OCI-LY3 (cell line): ENCODE results near the gene GLP1R.

Experiments
- H2AFZ ChIP-seq: fragments of 200-600, 300-600 bp; shearing (Covaris generic); 2 replicates; pipeline ENCODE4 v1.6.0; 2014; ENCODE audit warnings: antibody characterized with exemption, low read depth, low read length
- H3K27ac ChIP-seq: fragments of 200-600, 300-600 bp; sonication (generic); 2 replicates; pipeline ENCODE4 v1.5.1; 2014; ENCODE audit warnings: mild to moderate bottlenecking, low read length, moderate library complexity, mixed read lengths
- H3K27me3 ChIP-seq: fragments of 200-600, 300-600 bp; sonication (generic); 2 replicates; pipeline ENCODE4 v1.6.1; 2014; ENCODE audit warnings: low read depth, low read length, mixed read lengths
- H3K36me3 ChIP-seq: fragments of 200-600, 300-600 bp; sonication (generic); replicated peaks from 2 replicates; pipeline ENCODE3; 2014; ENCODE audit warnings: low read depth, low read length, mixed read lengths
- H3K4me1 ChIP-seq: fragments of 300-600, 200-600 bp; sonication (generic); 2 replicates; pipeline ENCODE4 v1.6.1; 2014; ENCODE audit warnings: low read length, mixed read lengths
- H3K4me2 ChIP-seq: fragments of 200-600, 300-600 bp; sonication (generic); 2 replicates; pipeline ENCODE4 v1.6.1; 2014; ENCODE audit warnings: low read length, mixed read lengths
- H3K4me3 ChIP-seq: fragments of 300-600, 200-600 bp; sonication (generic); 2 replicates; pipeline ENCODE4 v1.5.1; 2014; ENCODE audit warnings: antibody characterized with exemption, mild to moderate bottlenecking, low read length, moderate library complexity
- H3K79me2 ChIP-seq: fragments of 300-600, 200-600 bp; shearing (Covaris generic); 2 replicates; pipeline ENCODE4 v1.6.1; 2014; ENCODE audit warnings: mild to moderate bottlenecking, low read length, mixed read lengths
- H3K9ac ChIP-seq: fragments of 300-600, 200-600 bp; shearing (Covaris generic); 2 replicates; pipeline ENCODE4 v1.6.0; 2014; ENCODE audit warnings: mild to moderate bottlenecking, low read length, moderate library complexity
- H3K9me3 ChIP-seq: fragments of 200-600, 300-600 bp; shearing (Covaris generic); 2 replicates; pipeline ENCODE4 v1.6.1; 2014; ENCODE audit warnings: low read length, mixed read lengths; ENCODE audit not compliant: insufficient read depth
- H4K20me1 ChIP-seq: fragments of 200-600, 300-600 bp; sonication (generic); 2 replicates; pipeline ENCODE4 v1.6.1; 2016; ENCODE audit warnings: low read length, mixed read lengths; ENCODE audit not compliant: insufficient read depth
- CTCF ChIP-seq: fragments of 200-600, 300-600 bp; sonication (generic); IDR thresholded peaks from 2 replicates; pipeline ENCODE4 v1.5.1; 2014; ENCODE audit warnings: antibody characterized with exemption, low read length, low read depth
- EZH2phosphoT487 ChIP-seq: fragments of 200-600 bp; shearing (Covaris generic); IDR thresholded peaks from 2 replicates; pipeline ENCODE4 v1.6.1; 2018; ENCODE audit warnings: antibody characterized with exemption, mixed run types, low read depth

GLP1R gene

GRCh38 chr6:39056191-39056590, 7.6 kb downstream of the GLP1R start:
- Histone ChIP-seq H4K20me1 (no peaks in the 10 kb centered on the region), H3K36me3 (no peaks in the 10 kb centered on the region), H3K9me3 (no peaks in the 10 kb centered on the region), H3K27ac (no peak overlapping the region), H3K9ac (no peak overlapping the region), H3K79me2 (no peaks in the 10 kb centered on the region), H3K4me2 (no peak overlapping the region), H3K4me1 (no peaks in the 10 kb centered on the region), H3K27me3 (peaks cover 39% of the 10 kb centered on the region), H2AFZ (no peak overlapping the region), H3K4me3 (no peak overlapping the region)
- TF ChIP-seq CTCF = no peak
- no peak for TF ChIP-seq EZH2phosphoT487

GRCh38 chr6:39056681-39057080, 8.1 kb downstream of the GLP1R start:
- H3K27me3 ChIP-seq = peaks cover 34% of the 10 kb centered on the region
- H2AFZ ChIP-seq = no peak overlapping the region
- no peak overlapping the region for H3K27ac ChIP-seq
- no peaks in the 10 kb centered on the region for H3K79me2 ChIP-seq
- H3K36me3 ChIP-seq = no peaks in the 10 kb centered on the region
- H3K4me2 ChIP-seq = no peak overlapping the region
- no peaks in the 10 kb centered on the region for H3K4me1 ChIP-seq
- no peak overlapping the region for H3K4me3 ChIP-seq
- TF ChIP-seq EZH2phosphoT487 (no peak), CTCF (no peak)
- H4K20me1 ChIP-seq = no peaks in the 10 kb centered on the region
- no peak overlapping the region for H3K9ac ChIP-seq
- no peaks in the 10 kb centered on the region for H3K9me3 ChIP-seq

GRCh38 chr6:39057251-39058155, 8.9 kb downstream of the GLP1R start:
- no peaks in the 10 kb centered on the region for H3K36me3 ChIP-seq
- no peak overlapping the region for H2AFZ ChIP-seq
- H3K9ac ChIP-seq = no peak overlapping the region
- TF ChIP-seq CTCF (no peak), EZH2phosphoT487 (no peak)
- H3K9me3 ChIP-seq = no peaks in the 10 kb centered on the region
- H3K27ac ChIP-seq = no peak overlapping the region
- no peaks in the 10 kb centered on the region for H3K79me2 ChIP-seq
- H4K20me1 ChIP-seq = no peaks in the 10 kb centered on the region
- H3K27me3 ChIP-seq = peaks cover 26% of the 10 kb centered on the region
- no peak overlapping the region for H3K4me2 ChIP-seq
- H3K4me3 ChIP-seq = no peak overlapping the region
- no peaks in the 10 kb centered on the region for H3K4me1 ChIP-seq

- H3K36me3 ChIP-seq = no peaks in the 10 kb centered on the region
- no peak overlapping the region for H3K9ac ChIP-seq
- H3K27ac ChIP-seq = no peak overlapping the region
- no peaks in the 10 kb centered on the region for H4K20me1 ChIP-seq
- H3K4me1 ChIP-seq = no peaks in the 10 kb centered on the region
- no peak overlapping the region for H2AFZ ChIP-seq
- H3K27me3 ChIP-seq = peaks cover 24% of the 10 kb centered on the region
- H3K79me2 ChIP-seq = no peaks in the 10 kb centered on the region
- H3K4me3 ChIP-seq = no peak overlapping the region
- no peak for TF ChIP-seq CTCF
- no peak for TF ChIP-seq EZH2phosphoT487
- no peak overlapping the region for H3K4me2 ChIP-seq
- H3K9me3 ChIP-seq = no peaks in the 10 kb centered on the region
These were observed 10.0 kb downstream of the GLP1R start for GRCh38 chr6:39058471-39059147.
